Occipital lobe (tissue), 3 donors: Measurements from ENCODE around the gene HTR3B. TPM values are rescaled to one million over a fixed set of nuclear protein-coding genes. Genes with fewer than 3 reads are reported as not detected.
A peak's percentile ranks its signal among the peaks of the same experiment; 100 is the strongest.

ENCODE experiments used
- DNase-seq: peaks from one replicate; lab custom pipeline; 2025; lab: John Stamatoyannopoulos, UW
- small RNA-seq: library from RNA; depleted of rRNA; stranded (forward); fragments of <200 nt; gene quantifications from one replicate; pipeline ENCODE3, GENCODE V24; 2014
- total RNA-seq: library from RNA; depleted of rRNA; stranded (reverse); fragments of >200 nt; gene quantifications from one replicate; pipeline ENCODE4 v1.2.3, GENCODE V29; 2014

Gene HTR3B
- total RNA-seq, 1 donor from 2014 or later, result 0.31 TPM

DNA sequence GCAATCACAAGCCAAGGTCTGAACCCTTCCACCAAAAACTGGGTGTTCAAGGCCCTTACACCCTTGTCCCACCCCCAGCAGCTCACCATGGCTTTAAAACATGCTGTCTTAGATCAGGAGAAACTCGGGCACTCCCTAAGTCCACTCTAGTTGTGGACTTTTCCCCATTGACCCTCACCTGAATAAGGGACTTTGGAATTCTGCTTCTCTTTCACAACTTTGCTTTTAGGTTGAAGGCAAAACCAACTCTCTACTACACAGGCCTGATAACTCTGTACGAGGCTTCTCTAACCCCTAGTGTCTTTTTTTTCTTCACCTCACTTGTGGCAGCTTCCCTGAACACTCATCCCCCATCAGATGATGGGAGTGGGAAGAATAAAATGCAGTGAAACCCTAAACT lies 85.3 kb downstream of the HTR3B start:
- DNase-seq, result no peak

- DNase-seq, result no peak
Observed at GRCh38 chr11:113991170-113991569, 86.6 kb downstream of the HTR3B start.

- DNase-seq, result no peak
Observed at GRCh38 chr11:113991718-113992458, 87.3 kb downstream of the HTR3B start.

- peak; percentile 4 for DNase-seq
Observed at GRCh38 chr11:113992459-113993110, 88.0 kb downstream of the HTR3B start.

DNA sequence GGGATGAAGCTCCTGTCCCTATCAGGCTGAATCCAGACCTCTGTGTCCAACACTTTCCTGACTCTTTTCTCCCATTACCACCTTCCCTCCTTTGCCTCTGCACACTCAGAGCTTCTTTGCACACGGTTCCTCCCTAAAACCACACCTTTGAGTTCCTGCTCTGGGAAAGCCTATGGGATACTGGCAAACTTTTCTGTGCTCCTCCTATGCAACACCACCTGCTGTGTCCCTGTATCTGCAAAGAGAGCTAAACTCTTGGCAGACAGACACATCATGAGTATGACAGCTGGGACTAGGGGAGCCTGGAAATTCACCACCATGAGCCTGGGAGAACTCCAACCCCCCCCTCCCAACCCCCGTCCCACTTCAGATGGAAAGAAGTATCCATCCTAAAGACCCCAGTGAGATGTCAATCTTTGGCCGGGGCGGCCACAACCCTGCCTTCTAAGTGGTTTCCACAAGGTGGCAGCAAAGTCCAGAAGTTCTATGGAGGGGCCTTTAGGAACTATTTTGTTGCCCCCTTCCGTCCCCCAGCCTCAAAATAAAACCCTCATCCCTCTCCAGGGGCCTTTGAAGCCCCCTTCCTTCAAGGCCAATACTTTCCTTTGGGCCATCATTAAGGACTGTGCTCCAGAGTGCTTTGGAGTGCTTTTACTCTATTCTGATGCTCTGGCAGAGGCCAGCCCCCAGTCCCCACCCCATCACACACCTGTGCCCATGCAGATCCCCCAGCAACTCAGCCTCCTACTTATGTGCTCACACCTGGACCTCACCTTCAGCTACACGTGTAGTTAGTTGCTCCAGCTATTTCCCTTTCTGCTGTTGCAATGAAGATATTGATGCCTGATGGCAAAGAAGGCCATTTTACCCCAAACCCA lies 89.7 kb downstream of the HTR3B start:
- DNase-seq, result peak; percentile 7

Small RNA genes within 50 kb of the gene (small RNA-seq; reads per million reads assigned to genes)
- not detected for gene RNU6-1107P

Other genes with a start within 250 kb of the HTR3B start
- 3.0 TPM for gene TMPRSS5, start 198.5 kb upstream of the HTR3B start, total RNA-seq
- gene ZW10, start 131.1 kb upstream of the HTR3B start, total RNA-seq, result 14.0 TPM
- not detected for gene CLDN25, start 125.0 kb upstream of the HTR3B start, total RNA-seq
- 34.3 TPM for gene USP28, start 29.2 kb upstream of the HTR3B start, total RNA-seq
- gene HTR3A, start 70.3 kb downstream of the HTR3B start, total RNA-seq, result 0.31 TPM
- 9.7 TPM for gene ZBTB16, start 154.9 kb downstream of the HTR3B start, total RNA-seq